ENCODE results near the gene SLC13A1.
"Not testable (repeated sequence)": the region's sequence is repeated elsewhere in the genome, so short reads cannot be mapped to it uniquely, and the experiment has no call there.

Gene SLC13A1, protein sequence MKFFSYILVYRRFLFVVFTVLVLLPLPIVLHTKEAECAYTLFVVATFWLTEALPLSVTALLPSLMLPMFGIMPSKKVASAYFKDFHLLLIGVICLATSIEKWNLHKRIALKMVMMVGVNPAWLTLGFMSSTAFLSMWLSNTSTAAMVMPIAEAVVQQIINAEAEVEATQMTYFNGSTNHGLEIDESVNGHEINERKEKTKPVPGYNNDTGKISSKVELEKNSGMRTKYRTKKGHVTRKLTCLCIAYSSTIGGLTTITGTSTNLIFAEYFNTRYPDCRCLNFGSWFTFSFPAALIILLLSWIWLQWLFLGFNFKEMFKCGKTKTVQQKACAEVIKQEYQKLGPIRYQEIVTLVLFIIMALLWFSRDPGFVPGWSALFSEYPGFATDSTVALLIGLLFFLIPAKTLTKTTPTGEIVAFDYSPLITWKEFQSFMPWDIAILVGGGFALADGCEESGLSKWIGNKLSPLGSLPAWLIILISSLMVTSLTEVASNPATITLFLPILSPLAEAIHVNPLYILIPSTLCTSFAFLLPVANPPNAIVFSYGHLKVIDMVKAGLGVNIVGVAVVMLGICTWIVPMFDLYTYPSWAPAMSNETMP

DNA sequence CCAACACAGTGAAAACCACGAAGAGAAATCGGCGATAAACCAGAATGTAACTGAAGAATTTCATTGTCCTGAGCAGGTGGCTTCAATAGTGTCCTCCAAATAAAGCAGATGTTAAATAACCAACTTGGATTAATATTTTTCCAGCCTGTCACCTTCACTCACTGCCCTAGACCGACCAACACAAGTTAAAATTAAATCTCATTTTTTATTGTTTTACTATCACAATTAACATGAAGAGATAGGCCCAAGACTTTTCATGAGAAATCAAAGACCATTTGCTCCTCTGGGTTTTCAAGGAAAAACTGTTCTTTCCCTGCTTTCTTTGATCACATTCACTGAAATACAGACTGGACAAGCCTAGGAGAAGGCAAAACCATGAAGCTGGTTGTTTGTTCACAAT, at the start of gene SLC13A1:
Gene SLC13A1 (minus strand): TSS at position 87 of the 400 bp plus-strand sequence. CDS start 23 bp downstream, at position 64.
- DNase-seq: no peak

DNA sequence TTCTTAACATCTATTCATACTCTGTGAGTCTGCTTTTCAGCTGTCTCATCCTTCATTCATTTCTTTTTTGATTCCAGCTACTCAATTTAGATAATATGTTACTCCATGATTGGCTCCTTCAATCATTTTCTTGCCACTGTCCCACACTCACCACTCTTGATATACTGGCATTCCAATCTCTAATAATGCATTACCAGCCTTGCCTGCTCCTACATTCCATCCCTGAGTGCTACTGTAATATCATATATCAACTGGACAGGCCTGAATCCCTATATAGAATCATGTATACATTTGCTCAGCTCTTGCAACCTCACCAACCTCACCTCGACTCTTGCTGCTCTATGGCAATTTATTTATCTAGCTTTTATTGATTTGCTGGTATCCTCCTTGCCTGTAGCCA, 45.0 kb upstream of the SLC13A1 start:
- DNase-seq: no peak

DNA sequence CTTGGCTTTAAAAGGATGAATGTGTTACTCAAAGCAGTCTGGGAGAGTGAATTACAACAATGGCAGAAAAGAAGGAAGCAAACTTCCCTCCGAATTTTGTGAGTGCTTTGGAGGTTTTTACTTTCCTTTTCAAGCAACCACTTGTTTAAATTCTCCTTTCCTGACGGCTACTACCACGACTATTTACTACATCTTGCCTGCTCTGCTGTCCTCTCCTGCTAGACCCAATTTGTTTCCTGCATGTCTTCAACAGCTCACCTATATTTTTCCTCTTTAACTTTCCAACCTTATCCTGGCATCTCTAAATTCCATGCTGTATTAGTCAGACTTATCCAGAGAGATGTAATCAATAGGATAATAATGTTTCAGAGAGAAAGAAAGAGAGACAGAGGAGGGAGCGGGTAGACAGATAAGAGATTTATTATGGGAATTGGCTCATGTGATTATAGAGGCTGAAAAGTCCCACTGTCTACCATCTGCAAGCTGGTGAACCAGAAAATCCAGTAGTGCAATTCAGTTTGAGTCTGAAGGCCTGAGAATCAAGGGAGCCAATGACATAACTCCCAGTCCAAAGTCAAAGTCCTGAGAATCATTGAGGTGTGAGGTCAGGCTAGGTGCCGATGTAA, 42.8 kb upstream of the SLC13A1 start:
- no peak for DNase-seq

DNA sequence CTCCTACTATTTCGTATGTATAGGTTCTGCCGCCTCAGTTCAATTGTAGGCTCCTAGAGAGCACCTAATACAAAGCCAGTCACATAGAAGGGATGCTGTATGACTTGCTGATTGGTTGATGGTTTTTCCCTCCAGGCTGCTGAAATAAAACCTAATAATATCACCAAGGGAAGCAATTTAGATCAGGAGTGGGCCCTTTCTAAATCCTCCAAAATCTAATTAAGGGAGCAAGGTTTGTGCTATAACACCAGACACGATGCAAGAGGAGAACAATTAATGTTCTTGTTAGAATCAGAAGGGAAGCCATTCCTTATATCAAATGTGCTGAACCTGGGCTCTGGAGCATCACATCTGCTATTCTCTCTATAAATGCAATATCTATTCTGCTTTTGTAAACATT, 42.0 kb upstream of the SLC13A1 start:
- no peak for DNase-seq

DNA sequence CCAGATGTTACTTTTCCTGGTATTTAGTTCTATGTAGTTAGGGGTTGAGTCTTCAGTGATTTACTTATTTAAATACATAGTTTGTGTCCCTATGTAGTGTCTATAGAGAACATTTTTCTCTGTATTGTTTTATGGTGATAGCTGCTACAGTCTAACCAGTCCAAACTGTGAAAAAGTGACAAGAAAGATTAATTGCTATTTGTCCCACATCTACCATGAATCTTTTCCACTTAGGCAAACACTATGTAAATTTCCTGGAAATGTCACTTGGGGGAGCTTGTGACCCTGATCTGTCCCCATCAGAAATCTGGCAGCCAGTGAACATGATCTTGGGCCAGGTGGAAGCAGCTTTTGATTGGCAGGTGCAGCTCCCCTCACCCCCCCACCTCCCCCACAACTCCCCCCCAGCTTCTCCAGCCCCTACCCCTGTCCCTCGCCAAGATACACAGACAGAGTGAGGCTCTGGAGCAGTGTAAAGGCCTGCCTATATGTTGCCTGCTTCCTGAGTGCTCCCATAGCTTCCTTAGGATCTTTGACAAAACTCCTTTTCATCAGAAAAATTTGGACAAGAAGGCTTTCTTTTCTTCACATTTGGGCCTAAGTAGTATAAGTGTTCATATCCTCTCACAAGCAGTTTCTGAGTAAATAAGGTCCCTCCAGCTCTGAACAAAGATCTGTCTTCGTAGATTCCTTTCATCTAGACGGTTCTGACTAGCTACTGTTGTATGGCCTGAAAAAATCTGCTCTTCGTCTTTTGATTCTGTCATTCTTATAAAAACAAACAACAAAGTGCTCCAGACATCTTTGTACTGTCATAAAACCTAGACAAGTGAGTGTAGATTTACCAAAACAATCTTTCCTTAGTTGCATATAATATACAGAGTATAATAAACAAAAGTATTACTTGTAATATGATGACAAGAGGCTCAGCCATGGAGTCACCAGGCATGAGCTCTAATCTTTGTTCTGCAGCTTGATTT, 31.5 kb upstream of the SLC13A1 start:
- DNase-seq: peak; percentile 34

DNA sequence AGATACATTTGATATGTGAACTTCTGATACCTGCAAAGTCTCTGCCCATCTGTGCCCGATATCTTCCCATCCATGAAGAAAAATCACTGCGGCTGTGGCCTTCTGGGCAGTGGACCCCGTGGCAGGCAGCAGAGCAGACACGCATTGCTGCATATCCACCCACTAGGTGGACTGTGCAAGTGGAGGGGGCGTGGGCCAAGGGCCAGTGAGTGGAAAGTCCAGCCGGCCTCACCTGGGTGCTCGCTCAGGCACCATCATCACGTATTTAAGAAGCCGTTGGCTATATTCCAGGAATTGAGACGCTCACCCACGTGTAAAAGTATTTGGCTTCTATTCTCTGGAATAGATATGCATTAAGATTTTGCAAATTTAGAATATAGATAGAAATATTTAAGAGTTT, 30.8 kb upstream of the SLC13A1 start:
- DNase-seq: no peak

DNA sequence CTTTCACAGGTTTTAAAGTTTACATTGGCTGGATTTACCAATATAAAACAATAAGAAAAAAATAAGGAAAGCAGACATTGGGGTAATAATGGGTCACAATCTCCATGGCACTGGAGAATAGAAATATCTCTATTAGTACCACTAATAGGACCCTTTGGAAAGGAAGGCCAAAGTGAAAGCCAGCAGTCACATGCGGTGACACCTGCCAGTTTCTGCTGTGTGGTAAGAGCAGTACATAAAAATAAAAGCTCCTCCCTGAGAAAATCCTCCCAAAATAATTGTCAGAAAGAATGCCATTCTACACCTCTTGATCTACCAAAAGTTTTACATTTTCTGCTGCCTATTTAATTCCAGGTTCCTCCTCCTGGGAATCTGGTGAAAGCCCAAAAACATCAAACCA, 30.4 kb upstream of the SLC13A1 start:
- no peak for DNase-seq

DNA sequence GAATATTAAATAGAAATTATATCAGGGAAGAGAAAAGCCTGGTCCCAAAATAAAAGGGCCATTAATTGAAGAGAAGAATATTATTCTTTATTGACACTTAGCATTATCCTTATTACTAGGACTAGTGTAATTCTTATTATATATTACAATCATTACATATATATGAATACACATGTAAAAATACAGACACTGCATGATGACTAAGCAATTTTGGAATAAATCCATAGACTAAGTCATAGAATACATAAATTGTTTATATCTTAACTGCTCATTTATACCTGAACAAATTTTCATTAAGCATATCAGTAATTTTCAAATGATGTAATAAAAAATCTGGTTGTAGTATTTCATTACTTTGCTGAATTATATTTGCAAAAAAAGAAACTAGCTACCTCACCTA, 29.7 kb upstream of the SLC13A1 start:
- DNase-seq: no peak

DNA sequence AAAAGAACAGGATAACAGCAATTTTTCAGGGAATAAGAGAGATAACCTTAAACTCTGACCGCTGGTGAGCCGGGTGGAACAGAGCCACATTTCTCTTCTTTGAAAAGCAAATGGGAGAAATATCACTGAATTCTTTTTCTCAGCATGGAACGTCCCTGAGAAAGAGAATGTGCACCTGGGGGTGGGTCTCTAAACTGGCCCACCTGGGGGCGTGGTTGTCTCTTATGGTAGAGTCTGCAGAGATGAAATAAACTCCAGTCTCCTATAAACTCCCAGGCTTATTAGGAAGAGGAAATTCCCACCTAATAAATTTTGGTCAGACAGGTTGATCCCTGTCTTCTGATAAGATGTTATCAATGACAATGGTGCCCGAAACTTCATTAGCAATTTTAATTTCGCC, 27.9 kb upstream of the SLC13A1 start:
- DNase-seq: not testable (repeated sequence)

DNA sequence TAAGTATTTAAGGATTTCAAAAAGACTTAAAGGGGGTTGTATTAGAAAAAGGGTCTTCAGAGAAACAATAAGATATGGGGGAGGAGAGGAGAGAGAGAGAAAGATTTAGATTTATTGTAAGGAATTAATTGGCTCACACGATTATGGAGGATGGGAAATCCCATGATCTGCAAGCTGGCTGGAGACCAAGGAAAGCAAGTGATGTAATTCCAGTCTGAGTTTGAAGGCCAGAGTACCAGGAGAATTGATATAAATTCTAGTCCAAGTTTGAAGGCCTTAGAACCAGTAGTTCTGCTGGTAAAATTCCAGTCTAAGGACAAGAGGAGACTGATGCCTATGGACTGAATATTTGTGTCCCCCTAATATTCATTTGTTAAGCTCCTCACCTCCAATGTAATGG, 20.6 kb upstream of the SLC13A1 start:
- DNase-seq: no peak

DNA sequence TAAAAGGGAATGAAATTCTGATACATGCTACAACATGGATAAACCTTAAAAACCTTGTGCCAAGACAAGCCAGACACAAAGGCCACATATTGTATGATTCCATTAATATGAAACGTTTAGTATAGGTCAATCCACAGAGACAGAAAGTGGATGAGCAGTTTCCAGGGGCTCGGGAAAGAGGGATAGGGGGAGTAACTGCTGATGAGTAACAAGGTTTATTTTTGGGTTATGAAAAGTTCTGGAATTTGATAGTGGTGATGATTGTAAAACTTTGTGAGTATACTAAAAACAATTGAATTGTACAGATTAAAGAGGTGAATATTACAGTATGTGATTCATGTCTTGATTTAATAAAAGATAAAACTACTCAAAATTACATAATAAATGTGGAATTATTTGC, 19.1 kb upstream of the SLC13A1 start:
- no peak for DNase-seq

DNA sequence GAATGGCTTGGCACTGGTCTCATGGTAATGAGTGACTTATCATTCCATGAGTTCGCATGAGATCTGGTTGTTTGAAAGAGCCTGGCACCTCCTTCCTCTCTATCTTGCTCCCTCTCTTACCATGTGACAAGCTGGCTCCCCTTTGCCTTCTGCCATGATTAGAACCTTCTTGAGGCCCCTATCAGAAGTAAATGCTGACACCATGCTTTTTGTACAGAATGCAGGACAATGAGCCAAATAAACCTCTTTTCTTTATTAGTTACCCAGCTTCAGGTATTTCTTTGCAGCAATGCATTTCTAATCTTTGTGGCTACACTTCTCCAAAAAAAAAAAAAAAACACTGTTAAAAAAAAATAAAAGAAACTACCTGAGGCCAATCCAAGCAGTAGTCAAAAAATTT, 17.1 kb upstream of the SLC13A1 start:
- no peak for DNase-seq

DNA sequence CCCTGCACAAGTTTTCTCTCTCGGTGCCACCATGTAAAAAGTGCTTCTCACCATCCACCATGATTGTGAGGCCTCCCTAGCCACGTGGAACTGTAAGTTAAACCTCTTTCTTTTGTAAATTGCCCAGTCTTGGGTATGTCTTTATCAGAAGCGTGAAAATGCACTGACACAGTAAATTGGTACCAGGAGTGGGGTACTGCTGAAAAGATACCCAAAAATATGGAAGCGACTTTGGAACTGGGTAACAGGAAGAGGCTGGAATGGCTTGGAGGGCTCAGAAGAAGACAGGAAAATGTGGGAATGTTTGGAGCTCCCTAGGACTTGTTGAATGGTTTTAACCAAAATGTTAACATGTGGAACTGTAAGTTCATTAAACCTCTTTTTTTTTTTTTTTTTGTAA, 15.6 kb upstream of the SLC13A1 start:
- DNase-seq: no peak

DNA sequence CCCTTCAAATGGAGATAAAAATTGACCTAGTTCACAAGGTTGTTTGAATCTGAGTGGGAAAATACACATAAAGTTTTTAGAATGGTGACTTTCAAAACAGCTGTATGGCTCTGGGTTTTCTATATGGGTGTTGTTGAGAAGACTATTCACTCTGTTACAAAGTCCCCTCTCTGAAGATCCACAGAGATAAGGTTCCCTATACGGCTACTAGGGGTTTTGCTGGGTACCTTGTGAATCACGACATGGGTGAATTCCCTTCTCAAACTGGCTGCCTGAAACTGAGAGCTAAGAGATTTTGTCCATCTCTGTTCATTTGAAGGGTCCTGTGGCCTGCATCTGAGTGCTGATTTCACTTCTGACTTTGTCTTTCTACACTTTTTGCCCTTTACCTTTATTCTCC, 11.8 kb upstream of the SLC13A1 start:
- no peak for DNase-seq

DNA sequence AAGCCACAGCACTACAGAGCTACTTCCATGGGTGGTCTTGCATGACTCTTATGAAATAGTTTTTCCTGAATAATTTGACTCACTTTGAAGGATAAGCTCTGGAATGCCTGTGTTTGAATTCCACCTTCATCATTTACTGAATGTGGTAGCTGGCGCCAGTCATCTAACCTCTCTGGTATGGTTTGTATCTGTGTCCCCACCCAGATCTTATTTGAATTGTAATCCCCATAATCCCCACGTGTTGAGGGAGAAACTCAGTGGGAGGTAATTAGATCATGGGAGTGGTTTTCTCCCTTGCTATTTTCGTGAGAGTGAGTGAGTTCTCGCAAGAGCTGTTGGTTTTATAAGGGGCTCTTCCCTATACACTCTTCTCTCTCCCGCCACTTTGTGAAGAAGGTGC, 11.2 kb upstream of the SLC13A1 start:
- DNase-seq: no peak

DNA sequence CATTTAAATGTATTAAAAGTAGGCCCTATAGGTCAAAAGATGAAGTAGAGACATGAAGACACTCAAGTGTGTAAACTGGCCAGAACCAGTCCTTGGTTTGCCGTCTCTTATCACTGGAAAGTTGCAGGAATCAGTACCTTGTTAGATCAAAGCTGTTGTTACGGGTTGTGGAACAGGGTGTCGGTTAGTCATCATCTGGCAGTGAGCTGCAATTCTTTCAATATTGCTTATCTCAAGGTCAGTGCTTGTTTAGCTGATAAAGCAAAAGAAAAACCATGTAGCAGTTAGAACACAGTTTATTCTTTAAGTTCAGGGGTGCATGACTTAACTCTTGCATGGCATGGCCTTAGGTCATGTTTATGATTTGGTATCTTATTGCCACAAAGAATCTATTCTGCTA, 10.0 kb upstream of the SLC13A1 start:
- DNase-seq: no peak

DNA sequence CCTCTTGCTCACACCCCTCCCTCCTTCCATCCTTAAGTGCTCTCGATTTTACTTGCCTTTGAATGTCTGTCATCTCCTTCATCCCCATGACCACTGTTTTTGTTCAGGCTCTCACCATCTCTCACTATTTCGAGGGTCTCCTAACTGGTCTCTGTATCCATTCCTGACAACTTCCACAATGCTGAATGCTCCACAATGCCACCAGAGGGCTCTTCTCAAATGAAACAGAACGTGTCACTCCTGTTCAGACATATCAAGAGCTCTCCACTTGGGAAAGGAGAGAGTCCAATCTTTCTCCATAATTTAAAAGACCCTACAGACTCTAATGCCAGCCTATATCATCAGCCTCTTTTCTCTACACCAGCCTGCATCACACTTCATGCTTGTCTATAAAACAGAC, 9.0 kb upstream of the SLC13A1 start:
- no peak for DNase-seq

DNA sequence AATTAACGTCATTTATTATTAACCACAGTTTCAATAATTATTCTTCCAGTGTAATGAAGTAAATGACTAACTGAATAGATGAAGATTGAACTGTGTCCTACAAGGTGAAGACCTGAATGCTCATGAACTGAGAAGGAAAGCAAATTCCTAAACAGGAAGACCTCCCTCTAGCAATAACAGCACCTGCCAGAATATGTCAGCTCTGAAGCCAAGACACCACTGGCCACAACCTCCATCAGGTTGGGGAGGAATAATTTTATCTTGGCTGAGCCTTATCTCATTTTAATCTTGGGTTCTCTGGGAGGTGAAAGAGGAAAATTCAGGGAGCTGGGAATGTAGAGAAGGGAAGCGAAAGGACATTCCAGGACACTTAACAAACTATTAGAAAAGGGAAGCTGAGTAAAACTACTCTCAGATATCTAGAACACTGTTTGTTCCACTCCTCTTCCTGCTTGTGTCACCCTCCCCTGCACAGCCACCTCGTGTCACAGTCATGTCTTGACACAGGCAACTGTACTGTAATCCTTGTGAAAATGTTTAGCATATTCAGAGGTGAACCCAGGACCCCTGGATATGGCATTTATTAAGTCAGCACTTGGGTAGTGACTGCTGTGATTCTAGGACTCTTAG, 4.6 kb upstream of the SLC13A1 start:
- DNase-seq: no peak

DNA sequence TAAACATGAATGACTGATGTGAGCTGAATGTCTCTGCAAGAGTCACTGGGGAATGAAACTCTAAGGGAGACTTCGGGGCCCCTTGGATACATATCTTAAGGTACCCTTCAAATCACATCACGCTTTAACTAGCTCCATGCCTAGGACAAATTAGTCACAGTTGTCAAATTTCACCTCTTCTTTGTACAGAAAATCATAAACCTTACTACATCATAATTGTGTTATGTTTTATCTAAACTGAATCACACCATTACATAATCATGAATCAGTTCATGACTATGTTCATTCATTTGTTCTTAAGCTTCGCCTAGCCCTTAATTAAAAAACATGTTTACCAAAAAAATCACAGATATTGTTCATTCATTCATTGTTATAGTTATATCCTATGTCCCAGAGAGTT, 2.1 kb upstream of the SLC13A1 start:
- DNase-seq: no peak

DNA sequence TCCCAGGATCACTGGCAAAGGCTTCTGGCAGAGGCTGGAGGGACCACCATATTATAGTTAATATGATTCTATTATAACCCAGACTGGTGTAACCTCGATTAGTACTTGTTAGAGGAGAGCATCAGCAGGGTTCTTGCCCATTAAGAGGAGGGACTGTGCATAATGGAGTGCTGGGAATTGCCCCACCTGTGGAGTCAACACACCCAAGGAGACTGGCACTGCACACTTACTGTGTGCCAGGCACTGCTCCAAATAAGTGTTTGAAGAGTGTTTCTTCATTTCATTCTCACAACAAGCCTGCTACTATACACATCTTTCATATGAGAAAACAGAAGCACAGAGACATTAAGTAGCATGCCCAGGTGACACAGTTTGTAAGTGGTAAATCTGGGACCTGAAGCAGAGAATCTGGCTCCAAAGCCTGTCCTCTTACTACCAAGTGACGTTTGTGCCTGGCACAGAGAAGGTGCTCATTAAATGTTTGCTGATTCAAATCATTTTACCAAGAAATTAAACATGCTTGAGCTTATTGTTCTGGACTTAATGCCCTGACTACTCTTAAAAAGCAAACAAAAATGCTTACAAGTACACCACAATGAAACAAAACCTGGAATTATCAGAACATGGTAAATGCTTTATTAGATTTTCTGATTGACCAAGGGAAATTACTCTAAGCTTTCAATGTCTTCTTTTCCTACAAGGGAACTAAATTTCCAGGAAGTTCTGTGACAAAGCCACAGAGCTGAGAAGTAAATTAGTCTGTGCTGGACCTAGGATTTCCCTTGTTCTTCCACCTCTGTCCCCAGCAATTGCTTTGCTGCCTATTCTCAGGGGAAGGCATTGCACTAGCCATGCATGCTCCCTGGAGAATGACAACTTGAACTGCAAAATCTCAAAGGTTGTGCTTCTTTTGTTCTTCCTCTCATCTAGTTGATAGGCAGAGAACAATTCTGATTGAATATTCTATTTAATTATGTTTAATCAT, 809 bp downstream of the SLC13A1 start:
- DNase-seq: no peak

DNA sequence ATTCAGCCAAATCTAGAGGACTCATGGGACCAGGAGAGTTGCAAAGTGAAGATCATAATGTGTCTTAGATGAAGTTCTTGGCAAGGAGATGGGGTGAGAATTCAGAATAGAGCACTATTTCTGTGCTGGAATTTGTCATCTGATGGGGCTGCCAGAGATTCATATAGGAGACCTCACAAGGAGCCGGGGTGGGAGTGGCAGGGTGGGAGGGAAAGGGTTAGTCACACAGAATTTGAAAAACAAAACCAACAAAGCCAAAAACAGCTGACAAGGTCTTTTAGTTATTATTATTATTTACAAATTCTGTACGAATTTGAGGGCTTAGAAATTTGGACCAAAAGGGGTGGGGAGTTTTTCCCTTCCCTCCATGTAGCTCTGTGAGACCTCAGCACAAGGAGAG, 1.7 kb downstream of the SLC13A1 start:
- no peak for DNase-seq

All from right hindlimb (tissue), 1 donor.